NCI-H526 treated with DMSO at 0.1 percent for 48 hours (cell line): ENCODE measurements around the gene DHH.
A peak's percentile ranks its signal among the peaks of the same experiment; 100 is the strongest.
"Not testable (repeated sequence)": the region's sequence is repeated elsewhere in the genome, so short reads cannot be mapped to it uniquely, and the experiment has no call there.

Source experiments
- DNase-seq: peaks from one replicate; lab custom pipeline; 2025; lab: John Stamatoyannopoulos, UW

Gene DHH

GRCh38 chr12:49069507-49070346, 24.9 kb downstream of the DHH start, which contains the start of gene RHEBL1:
TSS of gene RHEBL1 (minus strand) at chr12:49069979. CDS start at chr12:49069785, 194 bp downstream.
- DNase-seq: peak; percentile 93

GRCh38 chr12:49068879-49069506, 25.6 kb downstream of the DHH start:
- DNase-seq: no peak

GRCh38 chr12:49066120-49066519, 28.5 kb downstream of the DHH start:
- no peak for DNase-seq

GRCh38 chr12:49064767-49065152, 29.8 kb downstream of the DHH start:
- no peak for DNase-seq

- not testable (repeated sequence) for DNase-seq
Measured at GRCh38 chr12:49061916-49062315, 32.7 kb downstream of the DHH start.

- no peak for DNase-seq
Measured at GRCh38 chr12:49061157-49061650, 33.4 kb downstream of the DHH start.

GRCh38 chr12:49060237-49061156, 34.1 kb downstream of the DHH start, which contains the start of gene KMT2D:
TSS of gene KMT2D (minus strand) at chr12:49060794. CDS start at chr12:49055324, 5,470 bp downstream.
- peak; percentile 85 for DNase-seq

GRCh38 chr12:49059299-49060171, 35.1 kb downstream of the DHH start:
- no peak for DNase-seq

GRCh38 chr12:49059045-49059298, 35.6 kb downstream of the DHH start:
- no peak for DNase-seq

- no peak for DNase-seq
Measured at GRCh38 chr12:49058366-49059044, 36.1 kb downstream of the DHH start.

GRCh38 chr12:49057888-49058287, 36.7 kb downstream of the DHH start:
- no peak for DNase-seq

GRCh38 chr12:49055978-49056754, 38.4 kb downstream of the DHH start:
- DNase-seq: no peak

GRCh38 chr12:49055092-49055491, 39.5 kb downstream of the DHH start:
- no peak for DNase-seq

- no peak for DNase-seq
Measured at GRCh38 chr12:49054524-49054923, 40.1 kb downstream of the DHH start.

- no peak for DNase-seq
Measured at GRCh38 chr12:49054096-49054495, 40.5 kb downstream of the DHH start.

GRCh38 chr12:49052451-49053208, 42.0 kb downstream of the DHH start:
- DNase-seq: no peak

GRCh38 chr12:49051777-49052438, 42.7 kb downstream of the DHH start:
- DNase-seq: no peak

GRCh38 chr12:49051373-49051764, 43.2 kb downstream of the DHH start:
- DNase-seq: no peak
